ENCODE data around the gene MCHR1.

Gene MCHR1

GRCh38 chr22:40728731-40729189, 49.5 kb downstream of the MCHR1 start:
- DNase-seq, result peak; percentile 75

DNA sequence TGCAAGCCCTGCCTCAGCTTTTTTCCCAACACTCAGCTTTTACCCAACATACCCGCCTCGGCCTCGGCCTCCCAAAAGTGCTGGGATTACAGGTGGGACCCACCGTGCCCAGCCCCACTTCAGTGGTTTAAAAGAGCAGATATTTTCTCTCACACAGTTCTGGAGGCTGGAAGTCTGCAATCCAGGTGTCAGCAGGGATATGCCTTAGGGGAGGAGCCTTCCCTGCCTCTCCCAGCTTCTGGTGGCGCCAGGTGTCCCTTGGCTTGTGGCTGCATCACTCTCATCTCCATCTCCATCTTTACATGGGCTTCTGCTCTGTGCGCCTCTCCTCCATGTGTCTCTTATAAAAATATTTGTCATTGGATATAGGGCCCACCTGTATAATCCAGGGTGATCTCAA, 50.0 kb downstream of the MCHR1 start:
- no peak for DNase-seq
